NCI-H345 (cell line): ENCODE measurements around the gene GYS1.
"Not testable (repeated sequence)": the region's sequence is repeated elsewhere in the genome, so short reads cannot be mapped to it uniquely, and the experiment has no call there.

ENCODE experiments used
- DNase-seq: peaks from one replicate; lab custom pipeline; 2025; lab: John Stamatoyannopoulos, UW

Gene GYS1

GRCh38 chr19:48938256-48938655 is 54.9 kb downstream of the GYS1 start:
- DNase-seq, result no peak

DNA sequence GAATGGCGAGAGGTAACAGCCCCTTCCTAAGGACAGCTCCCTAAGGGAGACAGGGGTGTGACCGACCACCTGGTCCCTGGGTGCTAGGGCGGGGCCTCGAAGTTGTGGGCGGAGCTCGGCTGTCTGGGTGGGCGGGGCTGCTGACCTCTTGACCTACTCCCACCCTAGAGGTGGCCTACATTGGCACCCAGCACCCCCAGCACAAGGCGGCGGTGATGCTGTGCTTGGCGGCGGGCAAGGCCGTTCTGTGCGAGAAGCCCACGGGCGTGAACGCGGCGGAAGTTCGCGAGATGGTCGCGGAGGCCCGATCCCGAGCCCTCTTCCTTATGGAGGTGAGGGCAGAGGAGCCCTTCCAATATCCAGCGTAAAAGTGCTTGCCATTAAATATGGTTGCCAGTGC is 57.2 kb downstream of the GYS1 start:
- no peak for DNase-seq

GRCh38 chr19:48934837-48935236 is 58.3 kb downstream of the GYS1 start:
- no peak for DNase-seq

DNA sequence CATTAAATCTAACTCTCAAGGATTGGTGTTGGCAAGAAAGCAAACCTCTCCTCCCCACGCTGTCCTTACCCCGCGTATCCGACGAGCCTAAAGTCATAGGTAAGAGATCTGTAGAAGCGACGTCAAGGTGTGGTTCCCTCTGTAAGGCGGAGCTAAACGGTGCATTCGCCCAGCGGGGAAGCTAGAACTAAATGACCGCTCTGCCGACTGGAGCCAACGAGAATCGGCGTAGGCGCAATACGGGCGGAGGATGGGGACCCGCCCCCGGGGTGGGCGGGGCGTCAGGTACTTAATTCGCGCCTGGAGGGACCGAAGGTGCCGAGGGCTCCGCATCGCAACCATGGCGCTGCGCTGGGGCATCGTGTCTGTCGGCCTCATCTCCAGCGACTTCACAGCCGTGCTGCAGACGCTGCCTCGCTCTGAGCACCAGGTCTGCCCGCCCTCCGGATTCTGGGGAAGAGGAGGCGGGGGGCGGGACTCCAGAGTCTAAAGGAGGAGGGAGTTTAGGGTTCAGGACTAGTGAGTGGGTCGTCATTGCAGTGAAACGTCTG is 59.7 kb downstream of the GYS1 start, which contains the start of gene DHDH:
TSS of gene DHDH (plus strand) at position 318 of the 551 bp plus-strand sequence. CDS start at position 341, 23 bp downstream.
- DNase-seq, result peak; percentile 92

DNA sequence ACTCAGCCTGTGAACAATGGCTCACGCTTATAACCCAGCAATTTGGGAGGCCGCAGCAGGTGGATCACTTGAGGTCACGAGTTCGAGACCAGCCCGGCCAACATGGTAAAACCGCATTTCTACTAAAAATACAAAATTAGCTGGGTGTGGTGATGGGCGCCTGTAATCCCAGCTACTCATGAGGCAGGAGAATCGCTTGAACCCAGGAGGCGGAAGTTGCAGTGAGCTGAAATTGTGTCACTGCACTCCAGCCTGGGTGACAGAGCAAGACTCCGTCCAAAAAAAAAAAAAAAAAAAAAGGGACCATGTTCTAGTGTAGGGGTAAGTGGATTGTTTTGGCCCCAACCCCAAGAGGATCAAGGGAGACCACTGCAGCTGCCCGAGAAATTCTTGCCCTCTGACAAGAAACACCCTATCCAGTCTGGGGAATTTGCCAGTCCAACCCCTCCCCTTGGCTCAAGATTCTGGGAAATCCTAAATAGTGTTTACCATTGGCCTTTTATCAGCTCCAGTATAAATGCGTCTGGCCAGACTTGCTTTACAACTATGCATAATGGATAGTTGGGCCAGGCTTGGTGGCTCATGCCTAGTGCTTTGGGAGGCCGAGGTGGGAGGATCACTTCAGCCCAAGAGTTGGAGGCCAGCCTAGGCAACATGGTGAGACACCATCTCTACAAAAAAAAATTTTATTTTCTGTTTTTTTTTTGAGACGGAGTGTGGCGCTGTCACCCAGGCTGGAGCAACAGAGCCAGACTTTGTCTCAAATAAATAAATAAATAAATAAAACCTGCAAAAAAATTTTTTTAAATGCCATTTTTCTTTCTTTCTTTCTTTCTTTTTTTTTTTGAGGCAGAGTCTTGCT is 64.7 kb downstream of the GYS1 start:
- no peak for DNase-seq

DNA sequence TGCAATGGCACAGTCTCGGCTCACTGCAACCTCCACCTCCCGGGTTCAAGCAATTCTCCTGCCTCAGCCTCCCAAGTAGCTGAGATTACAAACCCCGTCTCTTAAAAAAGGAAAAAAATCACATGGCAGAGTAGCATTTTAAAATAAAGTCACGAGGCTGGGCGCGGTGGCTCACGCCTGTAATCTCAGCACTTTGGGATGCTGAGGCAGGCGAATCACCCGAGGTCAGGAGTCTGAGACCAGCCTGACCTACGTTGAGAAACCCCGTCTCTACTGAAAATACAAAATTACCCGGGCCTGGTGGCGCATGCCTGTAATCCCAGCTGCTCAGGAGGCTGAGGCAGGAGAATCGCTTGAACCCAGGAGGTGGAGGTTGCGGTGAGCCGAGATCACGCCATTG is 65.4 kb downstream of the GYS1 start:
- not testable (repeated sequence) for DNase-seq

DNA sequence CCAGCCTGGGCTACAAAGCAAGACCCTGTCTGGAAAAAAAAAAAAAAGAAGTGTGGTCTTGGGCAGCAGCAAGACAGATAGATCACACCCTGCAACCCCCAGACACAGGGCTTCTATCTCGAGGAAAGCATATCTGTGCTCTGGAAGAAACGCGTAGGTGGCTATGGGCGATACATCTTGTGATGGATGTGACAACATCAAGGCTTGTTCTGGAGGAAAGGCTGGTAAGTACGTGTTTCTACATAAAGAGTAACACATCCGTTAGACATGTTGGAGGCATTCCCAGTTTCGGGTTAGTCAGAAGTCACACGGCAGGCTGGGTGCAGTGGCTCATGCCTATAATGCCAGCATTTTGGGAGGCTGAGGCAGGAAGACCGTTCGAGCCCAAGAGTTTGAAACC is 66.2 kb downstream of the GYS1 start:
- DNase-seq, result no peak

DNA sequence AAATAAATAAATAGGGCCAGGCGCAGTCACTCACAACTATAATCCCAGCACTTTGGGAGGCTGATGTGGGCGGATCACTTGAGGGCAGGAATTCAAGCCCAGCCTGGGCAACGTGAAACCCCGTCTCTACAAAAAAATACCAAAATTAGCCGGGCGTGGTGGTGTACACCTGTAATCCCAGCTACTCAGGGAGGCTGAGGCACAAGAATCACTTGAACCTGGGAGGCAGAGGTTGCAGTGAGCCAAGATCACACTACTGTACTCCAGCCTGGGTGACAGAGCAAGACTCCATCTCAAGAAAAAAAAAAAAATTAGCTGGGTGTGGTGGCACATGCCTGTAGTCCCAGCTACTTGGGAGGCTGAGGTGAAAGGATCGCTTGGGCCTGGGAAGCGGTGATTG is 67.2 kb downstream of the GYS1 start:
- not testable (repeated sequence) for DNase-seq

- DNase-seq, result no peak
These were observed 67.8 kb downstream of the GYS1 start for GRCh38 chr19:48925240-48925843.

DNA sequence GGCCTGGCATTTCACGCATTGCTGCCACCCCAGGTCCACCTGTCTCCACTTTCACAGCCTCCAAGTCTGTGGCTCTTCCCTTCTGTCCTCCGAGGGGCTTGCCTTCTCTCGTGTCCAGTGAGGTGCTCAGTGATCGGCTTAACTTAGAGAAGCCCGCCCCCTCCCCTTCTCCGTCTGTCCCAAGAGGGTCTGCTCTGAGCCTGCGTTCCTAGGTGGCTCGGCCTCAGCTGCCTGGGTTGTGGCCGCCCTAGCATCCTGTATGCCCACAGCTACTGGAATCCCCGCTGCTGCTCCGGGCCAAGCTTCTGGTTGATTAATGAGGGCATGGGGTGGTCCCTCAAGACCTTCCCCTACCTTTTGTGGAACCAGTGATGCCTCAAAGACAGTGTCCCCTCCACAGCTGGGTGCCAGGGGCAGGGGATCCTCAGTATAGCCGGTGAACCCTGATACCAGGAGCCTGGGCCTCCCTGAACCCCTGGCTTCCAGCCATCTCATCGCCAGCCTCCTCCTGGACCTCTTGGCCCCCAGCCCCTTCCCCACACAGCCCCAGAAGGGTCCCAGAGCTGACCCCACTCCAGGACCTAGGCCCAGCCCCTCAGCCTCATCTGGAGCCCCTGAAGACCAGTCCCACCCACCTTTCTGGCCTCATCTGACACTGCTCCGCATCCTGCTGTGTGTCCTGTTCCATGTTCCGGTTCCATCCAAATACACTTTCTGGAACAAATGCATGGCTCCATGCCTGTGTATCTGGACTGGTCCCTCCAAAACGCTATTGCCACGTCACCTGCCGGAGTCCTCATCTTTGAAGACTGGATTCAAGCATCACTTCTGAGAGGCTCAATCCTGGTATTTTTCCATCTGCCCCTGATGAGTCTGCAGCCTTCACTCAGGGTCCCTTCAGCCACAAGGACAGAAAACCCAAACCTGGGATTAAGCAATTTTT is 70.3 kb downstream of the GYS1 start:
- no peak for DNase-seq

- DNase-seq, result no peak
These were observed 71.2 kb downstream of the GYS1 start for GRCh38 chr19:48921721-48922500.

GRCh38 chr19:48920949-48921348 is 72.2 kb downstream of the GYS1 start:
- no peak for DNase-seq

DNA sequence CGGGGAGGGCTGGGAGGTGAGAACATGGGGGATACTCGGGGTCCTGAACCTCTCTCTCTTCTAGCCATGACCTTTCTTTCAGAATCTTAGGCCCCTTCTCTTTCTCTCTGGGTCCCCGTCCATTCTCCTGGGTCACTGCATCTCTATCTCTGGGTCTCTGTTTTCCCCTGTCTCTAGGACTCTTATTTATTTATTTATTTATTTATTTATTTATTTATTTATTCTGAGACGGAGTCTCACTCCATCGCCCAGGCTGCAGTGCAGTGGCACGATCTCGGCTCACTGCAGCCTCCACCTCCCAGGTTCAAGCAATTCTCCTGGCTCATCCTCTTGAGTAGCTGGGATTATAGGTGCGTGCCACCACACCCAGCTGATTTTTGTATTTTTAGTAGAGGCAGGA is 73.8 kb downstream of the GYS1 start:
- not testable (repeated sequence) for DNase-seq

DNA sequence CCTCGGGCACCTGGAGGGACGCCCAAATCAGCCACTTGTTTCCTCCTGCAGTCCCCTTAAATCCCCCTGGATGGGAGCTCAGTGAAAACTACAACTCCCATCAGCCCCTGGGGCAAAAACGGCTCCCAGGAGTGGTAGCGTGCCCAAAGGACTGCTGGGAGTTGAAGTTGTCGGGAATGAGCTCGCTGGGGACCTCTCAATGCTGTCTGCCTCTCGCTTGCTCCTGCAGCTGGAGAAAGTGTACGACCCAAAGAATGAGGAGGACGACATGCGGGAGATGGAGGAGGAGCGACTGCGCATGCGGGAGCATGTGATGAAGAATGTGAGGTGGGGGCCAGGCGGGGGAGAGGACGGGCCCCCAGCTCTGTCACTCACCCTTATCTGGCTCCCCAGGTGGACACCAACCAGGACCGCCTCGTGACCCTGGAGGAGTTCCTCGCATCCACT is 74.3 kb downstream of the GYS1 start:
- DNase-seq, result no peak
